Activated CD8-positive, alpha-beta memory T cell treated with anti-CD3 and anti-CD28 coated beads for 4 hours (primary cell): ENCODE data around the gene PTPRJ.

Source experiments
- DNase-seq, 2 donors: peaks; one replicate each; pipeline ENCODE4 v3.0.0-alpha.2; 2020; ENCODE audit warnings: low read depth in 2 of 2

PTPRJ gene

GRCh38 chr11:48040830-48041444 is 60.6 kb downstream of the PTPRJ start:
- DNase-seq: no peak

- no peak for DNase-seq
Measured at GRCh38 chr11:48041877-48042695, 61.7 kb downstream of the PTPRJ start.

GRCh38 chr11:48043111-48043990 is 63.0 kb downstream of the PTPRJ start:
- DNase-seq: no peak

GRCh38 chr11:48043991-48044512 is 63.7 kb downstream of the PTPRJ start:
- no peak for DNase-seq

- DNase-seq: no peak
Measured at GRCh38 chr11:48044577-48044976, 64.2 kb downstream of the PTPRJ start.

GRCh38 chr11:48045536-48045935 is 65.2 kb downstream of the PTPRJ start:
- no peak for DNase-seq

GRCh38 chr11:48047616-48048015 is 67.3 kb downstream of the PTPRJ start:
- DNase-seq: no peak

GRCh38 chr11:48049036-48049435 is 68.7 kb downstream of the PTPRJ start:
- DNase-seq: no peak

GRCh38 chr11:48050304-48050703 is 69.9 kb downstream of the PTPRJ start:
- DNase-seq: no peak

- DNase-seq: no peak
Measured at GRCh38 chr11:48051217-48051830, 71.0 kb downstream of the PTPRJ start.

GRCh38 chr11:48052183-48053044 is 72.1 kb downstream of the PTPRJ start:
- no peak for DNase-seq

- DNase-seq: no peak
Measured at GRCh38 chr11:48054994-48055291, 74.6 kb downstream of the PTPRJ start.

GRCh38 chr11:48055292-48056132 is 75.2 kb downstream of the PTPRJ start:
- peak; percentile 11 to 33 for DNase-seq

GRCh38 chr11:48056325-48057183 is 76.2 kb downstream of the PTPRJ start:
- DNase-seq: no peak

- DNase-seq: no peak
Measured at GRCh38 chr11:48058064-48058463, 77.7 kb downstream of the PTPRJ start.

- DNase-seq: no peak
Measured at GRCh38 chr11:48058788-48059187, 78.4 kb downstream of the PTPRJ start.

- no peak for DNase-seq
Measured at GRCh38 chr11:48062649-48063048, 82.3 kb downstream of the PTPRJ start.

GRCh38 chr11:48063424-48063978 is 83.1 kb downstream of the PTPRJ start:
- no peak for DNase-seq

GRCh38 chr11:48064306-48064705 is 83.9 kb downstream of the PTPRJ start:
- no peak for DNase-seq
